H9 (cell line): Measurements from ENCODE around the gene PEX14. TPM values are rescaled to one million over a fixed set of nuclear protein-coding genes. Genes with fewer than 3 reads are reported as not detected.

ENCODE experiments used
- DNase-seq: peaks from one replicate; pipeline ENCODE4 v3.0.0-alpha.2; 2017
- H2AFZ ChIP-seq: one replicate; pipeline ENCODE4 v1.6.1; 2013; ENCODE audit warnings: mild to moderate bottlenecking, low read length, control low read depth, moderate library complexity
- H2AK5ac ChIP-seq: 2 replicates; pipeline ENCODE4 v1.6.1; 2013; ENCODE audit warnings: low read length, control low read depth, mixed read lengths; ENCODE audit not compliant: insufficient read length
- H2BK120ac ChIP-seq: one replicate; pipeline ENCODE4 v1.6.1; 2013; ENCODE audit warnings: low read depth, mild to moderate bottlenecking, low read length, control low read depth, inconsistent platforms; ENCODE audit not compliant: poor library complexity, severe bottlenecking
- H2BK12ac ChIP-seq: 2 replicates; pipeline ENCODE4 v1.6.1; 2013; ENCODE audit warnings: low read length, control low read depth, mixed read lengths, low read depth; ENCODE audit not compliant: insufficient read length
- H2BK15ac ChIP-seq: 2 replicates; pipeline ENCODE4 v1.6.1; 2013; ENCODE audit warnings: low read depth, low read length, control low read depth
- H2BK20ac ChIP-seq: one replicate; pipeline ENCODE4 v1.6.1; 2013; ENCODE audit warnings: low read depth, mild to moderate bottlenecking, low read length, control low read depth, inconsistent platforms; ENCODE audit not compliant: poor library complexity, severe bottlenecking
- H2BK5ac ChIP-seq: 2 replicates; pipeline ENCODE4 v1.6.1; 2013; ENCODE audit warnings: low read length, control low read depth, mixed read lengths; ENCODE audit not compliant: insufficient read length
- H3K14ac ChIP-seq: 2 replicates; pipeline ENCODE4 v1.6.1; 2013; ENCODE audit warnings: low read length, control low read depth; ENCODE audit not compliant: insufficient read depth
- H3K18ac ChIP-seq: 2 replicates; pipeline ENCODE4 v1.6.1; 2013; ENCODE audit warnings: low read depth, mild to moderate bottlenecking, mixed read lengths, low read length, control low read depth; ENCODE audit not compliant: insufficient read length
- H3K23ac ChIP-seq: 2 replicates; pipeline ENCODE4 v1.6.1; 2013; ENCODE audit warnings: low read length, control low read depth, mixed read lengths, low read depth; ENCODE audit not compliant: insufficient read length
- H3K23me2 ChIP-seq: 2 replicates; pipeline ENCODE4 v1.6.1; 2013; ENCODE audit warnings: low read depth, mild to moderate bottlenecking, mixed read lengths, low read length, control low read depth; ENCODE audit not compliant: insufficient read length, poor library complexity, severe bottlenecking
- H3K27ac ChIP-seq: 2 replicates; pipeline ENCODE4 v1.5.1; 2013; ENCODE audit warnings: low read length, control low read depth, mixed read lengths, low read depth; ENCODE audit not compliant: insufficient read length
- H3K27me3 ChIP-seq: 2 replicates; pipeline ENCODE4 v1.6.1; 2013; ENCODE audit warnings: low read length, control low read depth, inconsistent platforms; ENCODE audit not compliant: insufficient read depth
- H3K4ac ChIP-seq: 2 replicates; pipeline ENCODE4 v1.6.1; 2013; ENCODE audit warnings: low read depth, mild to moderate bottlenecking, control low read depth, inconsistent platforms, low read length, moderate library complexity
- H3K4me1 ChIP-seq: 2 replicates; pipeline ENCODE4 v1.6.1; 2013; ENCODE audit warnings: low read length, control low read depth, inconsistent platforms; ENCODE audit not compliant: insufficient read depth
- H3K4me2 ChIP-seq: 2 replicates; pipeline ENCODE4 v1.6.1; 2013; ENCODE audit warnings: low read length, control low read depth, mixed read lengths; ENCODE audit not compliant: insufficient read length, insufficient read depth
- H3K56ac ChIP-seq: 2 replicates; pipeline ENCODE4 v1.6.1; 2013; ENCODE audit warnings: low read depth, mild to moderate bottlenecking, mixed read lengths, low read length, control low read depth; ENCODE audit not compliant: insufficient read length
- H3K79me1 ChIP-seq: 2 replicates; pipeline ENCODE4 v1.6.1; 2013; ENCODE audit warnings: low read depth, mild to moderate bottlenecking, moderate library complexity, low read length, control low read depth, inconsistent platforms; ENCODE audit not compliant: insufficient read depth, poor library complexity, severe bottlenecking
- H3K79me2 ChIP-seq: 2 replicates; pipeline ENCODE4 v1.6.1; 2013; ENCODE audit warnings: low read length, control low read depth, inconsistent platforms; ENCODE audit not compliant: insufficient read depth
- H3K9ac ChIP-seq: 2 replicates; pipeline ENCODE4 v1.6.1; 2013; ENCODE audit warnings: low read length, control low read depth, mixed read lengths; ENCODE audit not compliant: insufficient read length; ENCODE audit errors: extremely low read depth
- H3K9me3 ChIP-seq: one replicate; pipeline ENCODE4 v1.6.1; 2013; ENCODE audit warnings: low read depth, low read length, inconsistent platforms; ENCODE audit not compliant: control insufficient read depth
- H3T11ph ChIP-seq: one replicate; pipeline ENCODE4 v1.6.1; 2013; ENCODE audit warnings: mild to moderate bottlenecking, low read length, control low read depth, inconsistent platforms
- H4K20me1 ChIP-seq: one replicate; pipeline ENCODE4 v1.6.1; 2013; ENCODE audit not compliant: control insufficient read depth, insufficient read length, insufficient read depth
- H4K5ac ChIP-seq: 2 replicates; pipeline ENCODE4 v1.6.1; 2013; ENCODE audit warnings: low read depth, mild to moderate bottlenecking, mixed read lengths, low read length, control low read depth; ENCODE audit not compliant: insufficient read length
- H4K8ac ChIP-seq: replicated peaks from 2 replicates; pipeline ENCODE4 v1.6.1; 2013; ENCODE audit warnings: low read length, control low read depth, mixed read lengths, low read depth; ENCODE audit not compliant: insufficient read length
- H4K91ac ChIP-seq: 2 replicates; pipeline ENCODE4 v1.6.1; 2013; ENCODE audit warnings: low read depth, mild to moderate bottlenecking, moderate library complexity, mixed read lengths, low read length, control low read depth; ENCODE audit not compliant: insufficient read length
- H3K27ac Mint-ChIP-seq, 3 experiments: 2 replicates in 2 of 3; 3 replicates in 1 of 3; pipeline ENCODE4 v1.8.0; 2020 to 2021; ENCODE audit warnings: mixed read lengths in 3 of 3, mild to moderate bottlenecking in 1 of 3, moderate library complexity in 1 of 3
- H3K27me3 Mint-ChIP-seq: 2 replicates; pipeline ENCODE4 v1.8.0; 2021; ENCODE audit warnings: low read depth, mild to moderate bottlenecking, moderate library complexity, mixed read lengths
- H3K36me3 Mint-ChIP-seq, 3 experiments: 2 replicates in 2 of 3; 3 replicates in 1 of 3; pipeline ENCODE4 v1.8.0; 2020 to 2021; ENCODE audit warnings: low read depth in 3 of 3, mixed read lengths in 3 of 3; ENCODE audit not compliant: insufficient read depth in 1 of 3
- H3K4me1 Mint-ChIP-seq, 2 experiments: 2 replicates each; pipeline ENCODE4 v1.8.0; 2020; ENCODE audit warnings: mixed read lengths in 2 of 2
- H3K4me3 Mint-ChIP-seq, 2 experiments: 2 replicates in 1 of 2; 3 replicates in 1 of 2; pipeline ENCODE4 v1.8.0; 2020 to 2021; ENCODE audit warnings: mild to moderate bottlenecking in 2 of 2, mixed read lengths in 2 of 2, moderate library complexity in 1 of 2
- H3K9me3 Mint-ChIP-seq, 2 experiments: 2 replicates in 1 of 2; 3 replicates in 1 of 2; pipeline ENCODE4 v1.8.0; 2020; ENCODE audit warnings: mild to moderate bottlenecking in 2 of 2, mixed read lengths in 2 of 2, moderate library complexity in 1 of 2
- WGBS: extraction: QIAGEN DNeasy Blood & Tissue Kit; methylation state at CpG from one replicate; pipeline ENCODE4 v1.1.7; 2013; ENCODE audit warnings: missing lambda C conversion rate, low lambda C conversion rate, mixed read lengths; ENCODE audit not compliant: insufficient read length; ENCODE audit errors: extremely low coverage; 5-methylcytosine and 5-hydroxymethylcytosine counted together
- total RNA-seq: library from RNA; stranded (reverse); gene quantifications from 2 replicates; pipeline ENCODE4 v1.2.1, GENCODE V29; 2021
- TF ChIP-seq, protein P1 (sequence below): fragments of 200-600 bp; sonication (generic); conservative IDR thresholded peaks from 3 replicates; pipeline ENCODE4 v1.8.0; 2021; ENCODE audit warnings: antibody characterized with exemption, mild to moderate bottlenecking

PEX14 gene
- total RNA-seq, 1 experiment from 2014 or later = 23.9 TPM

DNA sequence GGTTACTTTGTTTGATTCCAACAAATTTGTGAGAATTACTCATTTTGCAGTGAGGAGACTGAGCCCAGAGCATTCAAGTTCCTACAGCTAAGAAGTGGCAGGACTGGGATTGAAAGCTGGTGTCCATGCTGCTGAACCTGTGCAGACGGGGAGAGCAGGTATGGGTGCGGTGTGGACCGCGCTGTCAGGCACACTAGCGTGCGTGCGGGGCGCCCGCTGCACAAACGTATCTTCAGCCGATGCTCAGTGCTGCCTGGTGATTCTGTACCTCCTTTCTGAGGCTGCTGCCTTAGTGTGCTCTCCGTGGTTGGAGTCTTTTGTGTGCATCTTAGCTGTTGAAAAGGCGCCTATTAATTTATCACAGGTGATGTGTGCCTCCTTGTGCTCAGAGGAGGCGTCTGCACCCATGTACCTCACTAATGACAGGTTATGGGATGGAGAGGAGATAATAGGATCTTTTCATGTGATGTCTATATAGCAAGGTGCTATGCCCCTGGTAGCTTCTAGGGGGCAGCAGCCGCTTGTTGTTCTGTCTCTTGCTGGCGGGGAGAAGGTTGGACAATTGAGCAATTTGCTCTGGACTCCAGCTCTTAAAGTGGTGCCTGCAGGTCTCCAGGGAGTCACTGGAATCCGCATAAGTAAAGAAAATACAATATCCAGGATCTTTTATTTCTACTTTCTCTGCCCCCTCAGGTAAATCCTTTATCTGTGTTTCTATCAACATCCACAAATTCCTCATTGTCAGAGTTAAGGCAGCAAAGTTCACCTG lies 32.5 kb downstream of the PEX14 start:
- DNase-seq = peak; percentile 69
- Histone ChIP-seq H3K18ac (no peak overlapping the region), H3K27ac (no peak overlapping the region), H2BK12ac (no peak overlapping the region), H3K9me3 (no peaks in the 10 kb centered on the region), H2BK120ac (no peak overlapping the region), H3K9ac (no peak overlapping the region), H3K14ac (no peak overlapping the region), H4K5ac (no peak overlapping the region), H4K8ac (no peak overlapping the region), H2AFZ (no peak overlapping the region), H3K4me1 (peaks cover 4% of the 10 kb centered on the region; the same call in 1 of the 2 replicates), H3K23ac (no peak overlapping the region), H2BK20ac (no peak overlapping the region), H3K4ac (no peak overlapping the region), H3K4me2 (no peak overlapping the region), H3T11ph (no peak overlapping the region), H4K20me1 (no peaks in the 10 kb centered on the region), H3K79me1 (peaks cover 7% of the 10 kb centered on the region), H3K27me3 (no peaks in the 10 kb centered on the region), H2BK15ac (no peak overlapping the region), H3K56ac (no peak overlapping the region), H4K91ac (no peak overlapping the region), H3K23me2 (no peaks in the 10 kb centered on the region), H2BK5ac (no peak overlapping the region), H2AK5ac (no peak overlapping the region), H3K79me2 (peaks cover 8% of the 10 kb centered on the region; the same call in 1 of the 2 replicates)
- Mint-ChIP-seq H3K27me3 (no peaks in the 10 kb centered on the region), H3K4me3 (no peak overlapping the region), H3K4me1 (peaks cover 20 to 23% of the 10 kb centered on the region in 2 experiments), H3K36me3 (no peaks in the 10 kb centered on the region), H3K27ac (peak overlapping the region in 1 of 3 experiments; percentile 47; a peak in 2 of 7 replicates), H3K9me3 (no peaks in the 10 kb centered on the region)
- no CpG with 5 or more reads among the region's 17 CpGs for WGBS
- TF ChIP-seq, protein P1, sequence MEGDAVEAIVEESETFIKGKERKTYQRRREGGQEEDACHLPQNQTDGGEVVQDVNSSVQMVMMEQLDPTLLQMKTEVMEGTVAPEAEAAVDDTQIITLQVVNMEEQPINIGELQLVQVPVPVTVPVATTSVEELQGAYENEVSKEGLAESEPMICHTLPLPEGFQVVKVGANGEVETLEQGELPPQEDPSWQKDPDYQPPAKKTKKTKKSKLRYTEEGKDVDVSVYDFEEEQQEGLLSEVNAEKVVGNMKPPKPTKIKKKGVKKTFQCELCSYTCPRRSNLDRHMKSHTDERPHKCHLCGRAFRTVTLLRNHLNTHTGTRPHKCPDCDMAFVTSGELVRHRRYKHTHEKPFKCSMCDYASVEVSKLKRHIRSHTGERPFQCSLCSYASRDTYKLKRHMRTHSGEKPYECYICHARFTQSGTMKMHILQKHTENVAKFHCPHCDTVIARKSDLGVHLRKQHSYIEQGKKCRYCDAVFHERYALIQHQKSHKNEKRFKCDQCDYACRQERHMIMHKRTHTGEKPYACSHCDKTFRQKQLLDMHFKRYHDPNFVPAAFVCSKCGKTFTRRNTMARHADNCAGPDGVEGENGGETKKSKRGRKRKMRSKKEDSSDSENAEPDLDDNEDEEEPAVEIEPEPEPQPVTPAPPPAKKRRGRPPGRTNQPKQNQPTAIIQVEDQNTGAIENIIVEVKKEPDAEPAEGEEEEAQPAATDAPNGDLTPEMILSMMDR = peak; percentile 92
